Measurements from ENCODE around the gene AOC3. TPM values are rescaled to one million over a fixed set of nuclear protein-coding genes. Genes with fewer than 3 reads are reported as not detected.
"Not testable (repeated sequence)": the region's sequence is repeated elsewhere in the genome, so short reads cannot be mapped to it uniquely, and the experiment has no call there.

The AOC3 gene
- total RNA-seq, 1 experiment from 2014 or later = 2.8 TPM

- no peak overlapping the region for H4K8ac ChIP-seq (replicated peaks; ENCODE audit: insufficient read length, low read depth, low read length)
- no peak overlapping the region for H3K23ac ChIP-seq (ENCODE audit: insufficient read length, low read depth, low read length)
- H3K4me1 Mint-ChIP-seq = peaks cover 14% of the 10 kb centered on the region in 2 experiments
- H4K5ac ChIP-seq (ENCODE audit: insufficient read length, low read depth, low read length) = no peak overlapping the region
- H3K4me1 ChIP-seq (ENCODE audit: insufficient read depth, low read length) = no peaks in the 10 kb centered on the region; the same call in 1 of the 2 replicates
- DNase-seq = no peak
- H3K27me3 Mint-ChIP-seq (ENCODE audit: low read depth) = peaks cover 36% of the 10 kb centered on the region
- no peak overlapping the region for H3K56ac ChIP-seq (ENCODE audit: insufficient read length, low read depth, low read length)
- no peak overlapping the region for H4K91ac ChIP-seq (ENCODE audit: insufficient read length, low read depth, low read length)
- peaks cover 0 to 9% (median 7%) of the 10 kb centered on the region in 3 experiments; a peak in 6 of 7 replicates for H3K36me3 Mint-ChIP-seq (ENCODE audit: insufficient read depth in 1 of 3, low read depth in 3 of 3)
- H3K23me2 ChIP-seq (ENCODE audit: insufficient read length, low read depth, low read length, poor library complexity, severe bottlenecking) = no peaks in the 10 kb centered on the region
- H3K27me3 ChIP-seq (ENCODE audit: insufficient read depth, low read length) = no peaks in the 10 kb centered on the region
- H3K9me3 Mint-ChIP-seq = peaks cover 21 to 23% of the 10 kb centered on the region in 2 experiments
- no peak overlapping the region for H3T11ph ChIP-seq (ENCODE audit: low read length)
- H2AK5ac ChIP-seq (ENCODE audit: insufficient read length, low read length) = no peak overlapping the region
- H2BK20ac ChIP-seq (ENCODE audit: low read depth, low read length, poor library complexity, severe bottlenecking) = no peak overlapping the region
- no peak overlapping the region for H2BK120ac ChIP-seq (ENCODE audit: low read depth, low read length, poor library complexity, severe bottlenecking)
- H3K9me3 ChIP-seq (ENCODE audit: control insufficient read depth, low read depth, low read length) = no peaks in the 10 kb centered on the region
- H3K79me2 ChIP-seq (ENCODE audit: insufficient read depth, low read length) = no peaks in the 10 kb centered on the region
- H2AFZ ChIP-seq (ENCODE audit: low read length) = no peak overlapping the region
- no peaks in the 10 kb centered on the region for H3K79me1 ChIP-seq (ENCODE audit: insufficient read depth, low read depth, low read length, poor library complexity, severe bottlenecking)
- no peak overlapping the region for H2BK5ac ChIP-seq (ENCODE audit: insufficient read length, low read length)
- no CpG with 5 or more reads among the region's 6 CpGs for WGBS (ENCODE audit: extremely low coverage, insufficient read length, low lambda C conversion rate)
- no peak overlapping the region for H2BK12ac ChIP-seq (ENCODE audit: insufficient read length, low read depth, low read length)
- no peak overlapping the region for H3K4ac ChIP-seq (ENCODE audit: low read depth, low read length)
- TF ChIP-seq CTCF (conservative IDR thresholded peaks at IDR 0.05) = peak; percentile 25; the same call in 2 of the 3 replicates
- H3K27ac ChIP-seq (ENCODE audit: insufficient read length, low read depth, low read length) = no peak overlapping the region
- no peak overlapping the region for H3K27ac Mint-ChIP-seq
- no peak overlapping the region for H3K9ac ChIP-seq (ENCODE audit: extremely low read depth, insufficient read length, low read length)
- H4K20me1 ChIP-seq (ENCODE audit: control insufficient read depth, insufficient read depth, insufficient read length) = no peaks in the 10 kb centered on the region
- no peak overlapping the region for H3K18ac ChIP-seq (ENCODE audit: insufficient read length, low read depth, low read length)
- H3K4me2 ChIP-seq (ENCODE audit: insufficient read depth, insufficient read length, low read length) = no peak overlapping the region
- no peak overlapping the region for H3K4me3 Mint-ChIP-seq
- no peak overlapping the region for H2BK15ac ChIP-seq (ENCODE audit: low read depth, low read length)
- no peak overlapping the region for H3K14ac ChIP-seq (ENCODE audit: insufficient read depth, low read length)
These were observed 22.3 kb downstream of the AOC3 start for GRCh38 chr17:42873315-42873714.

- not testable (repeated sequence) for H3K36me3 Mint-ChIP-seq (ENCODE audit: insufficient read depth in 1 of 3, low read depth in 3 of 3); H2BK15ac ChIP-seq (ENCODE audit: low read depth, low read length); H3K23ac ChIP-seq (ENCODE audit: insufficient read length, low read depth, low read length); H2BK20ac ChIP-seq (ENCODE audit: low read depth, low read length, poor library complexity, severe bottlenecking); H3K79me2 ChIP-seq (ENCODE audit: insufficient read depth, low read length); H3K9ac ChIP-seq (ENCODE audit: extremely low read depth, insufficient read length, low read length); H3K4ac ChIP-seq (ENCODE audit: low read depth, low read length); H4K5ac ChIP-seq (ENCODE audit: insufficient read length, low read depth, low read length); H3K4me2 ChIP-seq (ENCODE audit: insufficient read depth, insufficient read length, low read length); H3K27ac ChIP-seq (ENCODE audit: insufficient read length, low read depth, low read length); H3K9me3 ChIP-seq (ENCODE audit: control insufficient read depth, low read depth, low read length); H3T11ph ChIP-seq (ENCODE audit: low read length); H3K27me3 ChIP-seq (ENCODE audit: insufficient read depth, low read length); H3K79me1 ChIP-seq (ENCODE audit: insufficient read depth, low read depth, low read length, poor library complexity, severe bottlenecking); H3K56ac ChIP-seq (ENCODE audit: insufficient read length, low read depth, low read length); H3K4me1 ChIP-seq (ENCODE audit: insufficient read depth, low read length); H2AFZ ChIP-seq (ENCODE audit: low read length); H4K8ac ChIP-seq (replicated peaks; ENCODE audit: insufficient read length, low read depth, low read length); H2BK5ac ChIP-seq (ENCODE audit: insufficient read length, low read length); H4K20me1 ChIP-seq (ENCODE audit: control insufficient read depth, insufficient read depth, insufficient read length); DNase-seq; H2AK5ac ChIP-seq (ENCODE audit: insufficient read length, low read length); H3K14ac ChIP-seq (ENCODE audit: insufficient read depth, low read length); H2BK12ac ChIP-seq (ENCODE audit: insufficient read length, low read depth, low read length); H3K18ac ChIP-seq (ENCODE audit: insufficient read length, low read depth, low read length); H3K4me3 Mint-ChIP-seq; H3K23me2 ChIP-seq (ENCODE audit: insufficient read length, low read depth, low read length, poor library complexity, severe bottlenecking); H2BK120ac ChIP-seq (ENCODE audit: low read depth, low read length, poor library complexity, severe bottlenecking); H4K91ac ChIP-seq (ENCODE audit: insufficient read length, low read depth, low read length)
- H3K27me3 Mint-ChIP-seq (ENCODE audit: low read depth) = peaks cover 44% of the 10 kb centered on the region
- H3K9me3 Mint-ChIP-seq = peaks cover 21 to 23% of the 10 kb centered on the region in 2 experiments
- WGBS (ENCODE audit: extremely low coverage, insufficient read length, low lambda C conversion rate) = no CpG with 5 or more reads among the region's 12 CpGs
- H3K27ac Mint-ChIP-seq = peak overlapping the region in 1 of 3 experiments; percentile 57; a peak in 1 of 7 replicates
- peaks cover 19 to 20% of the 10 kb centered on the region in 2 experiments for H3K4me1 Mint-ChIP-seq
These were observed 23.1 kb downstream of the AOC3 start for GRCh38 chr17:42873932-42874695.

Data from H9 (cell line).